ENCODE data around the gene ZNF292.
"Not testable (repeated sequence)": the region's sequence is repeated elsewhere in the genome, so short reads cannot be mapped to it uniquely, and the experiment has no call there.

Gene ZNF292

GRCh38 chr6:87139236-87139635 lies 16.1 kb upstream of the ZNF292 start:
- no peaks in the 10 kb centered on the region for H3K4me1 ChIP-seq (ENCODE audit: control insufficient read depth, insufficient read depth, low read length, poor library complexity, severe bottlenecking)
- H3K27ac ChIP-seq (ENCODE audit: low read depth, low read length, severe bottlenecking), result no peak overlapping the region
- no peak overlapping the region for H3K4me3 ChIP-seq (ENCODE audit: extremely low read depth, insufficient read depth, low read length, poor library complexity, severe bottlenecking)
- H3K9me3 ChIP-seq (ENCODE audit: control insufficient read depth, low read length), result peaks cover 5% of the 10 kb centered on the region
- no peaks in the 10 kb centered on the region for H3K36me3 ChIP-seq (ENCODE audit: control insufficient read depth, insufficient read depth, low read length)
- WGBS, 2 experiments (ENCODE audit: insufficient coverage in 2 of 2), result 63 to 70% methylated on average over 1 of the region's 1 CpG

- H3K36me3 ChIP-seq (ENCODE audit: control insufficient read depth, insufficient read depth, low read length); H3K9me3 ChIP-seq (ENCODE audit: control insufficient read depth, low read length); H3K27ac ChIP-seq (ENCODE audit: low read depth, low read length, severe bottlenecking); H3K4me3 ChIP-seq (ENCODE audit: extremely low read depth, insufficient read depth, low read length, poor library complexity, severe bottlenecking); H3K4me1 ChIP-seq (ENCODE audit: control insufficient read depth, insufficient read depth, low read length, poor library complexity, severe bottlenecking): not testable (repeated sequence)
- 93 to 97% methylated on average over 8 of the region's 8 CpGs for WGBS, 2 experiments (ENCODE audit: insufficient coverage in 2 of 2)
Measured at GRCh38 chr6:87139927-87140326, 15.4 kb upstream of the ZNF292 start.

GRCh38 chr6:87146363-87146762 lies 9.0 kb upstream of the ZNF292 start:
- 76 to 100% methylated on average over 1 to 2 of the region's 3 CpGs for WGBS, 2 experiments (ENCODE audit: insufficient coverage in 2 of 2)
- no peaks in the 10 kb centered on the region for H3K9me3 ChIP-seq (ENCODE audit: control insufficient read depth, low read length)
- no peaks in the 10 kb centered on the region for H3K36me3 ChIP-seq (ENCODE audit: control insufficient read depth, insufficient read depth, low read length)
- no peak overlapping the region for H3K27ac ChIP-seq (ENCODE audit: low read depth, low read length, severe bottlenecking)
- H3K4me3 ChIP-seq (ENCODE audit: extremely low read depth, insufficient read depth, low read length, poor library complexity, severe bottlenecking), result no peak overlapping the region
- H3K4me1 ChIP-seq (ENCODE audit: control insufficient read depth, insufficient read depth, low read length, poor library complexity, severe bottlenecking), result no peaks in the 10 kb centered on the region

- no peak overlapping the region for H3K27ac ChIP-seq (ENCODE audit: low read depth, low read length, severe bottlenecking)
- no peaks in the 10 kb centered on the region for H3K9me3 ChIP-seq (ENCODE audit: control insufficient read depth, low read length)
- H3K4me1 ChIP-seq (ENCODE audit: control insufficient read depth, insufficient read depth, low read length, poor library complexity, severe bottlenecking), result no peaks in the 10 kb centered on the region
- no peak overlapping the region for H3K4me3 ChIP-seq (ENCODE audit: extremely low read depth, insufficient read depth, low read length, poor library complexity, severe bottlenecking)
- no peaks in the 10 kb centered on the region for H3K36me3 ChIP-seq (ENCODE audit: control insufficient read depth, insufficient read depth, low read length)
Measured at GRCh38 chr6:87150406-87150805, 5.0 kb upstream of the ZNF292 start.

GRCh38 chr6:87151471-87151780 lies 3.9 kb upstream of the ZNF292 start:
- H3K4me3 ChIP-seq (ENCODE audit: extremely low read depth, insufficient read depth, low read length, poor library complexity, severe bottlenecking), result peak overlapping the region; percentile 42
- H3K9me3 ChIP-seq (ENCODE audit: control insufficient read depth, low read length), result no peaks in the 10 kb centered on the region
- peak overlapping the region; percentile 62 for H3K27ac ChIP-seq (ENCODE audit: low read depth, low read length, severe bottlenecking)
- H3K36me3 ChIP-seq (ENCODE audit: control insufficient read depth, insufficient read depth, low read length), result no peaks in the 10 kb centered on the region
- H3K4me1 ChIP-seq (ENCODE audit: control insufficient read depth, insufficient read depth, low read length, poor library complexity, severe bottlenecking), result no peaks in the 10 kb centered on the region
- no CpG with 5 or more reads among the region's 4 CpGs for WGBS, 2 experiments (ENCODE audit: insufficient coverage in 2 of 2)

- H3K36me3 ChIP-seq (ENCODE audit: control insufficient read depth, insufficient read depth, low read length), result no peaks in the 10 kb centered on the region
- no peaks in the 10 kb centered on the region for H3K4me1 ChIP-seq (ENCODE audit: control insufficient read depth, insufficient read depth, low read length, poor library complexity, severe bottlenecking)
- H3K27ac ChIP-seq (ENCODE audit: low read depth, low read length, severe bottlenecking), result peak overlapping the region; percentile 62
- WGBS, 2 experiments (ENCODE audit: insufficient coverage in 2 of 2), result 2% methylated on average over 44 to 64 of the region's 71 CpGs
- no peaks in the 10 kb centered on the region for H3K9me3 ChIP-seq (ENCODE audit: control insufficient read depth, low read length)
- H3K4me3 ChIP-seq (ENCODE audit: extremely low read depth, insufficient read depth, low read length, poor library complexity, severe bottlenecking), result peak overlapping the region; percentile 42
Measured at GRCh38 chr6:87151781-87152525, 3.4 kb upstream of the ZNF292 start.

DNA sequence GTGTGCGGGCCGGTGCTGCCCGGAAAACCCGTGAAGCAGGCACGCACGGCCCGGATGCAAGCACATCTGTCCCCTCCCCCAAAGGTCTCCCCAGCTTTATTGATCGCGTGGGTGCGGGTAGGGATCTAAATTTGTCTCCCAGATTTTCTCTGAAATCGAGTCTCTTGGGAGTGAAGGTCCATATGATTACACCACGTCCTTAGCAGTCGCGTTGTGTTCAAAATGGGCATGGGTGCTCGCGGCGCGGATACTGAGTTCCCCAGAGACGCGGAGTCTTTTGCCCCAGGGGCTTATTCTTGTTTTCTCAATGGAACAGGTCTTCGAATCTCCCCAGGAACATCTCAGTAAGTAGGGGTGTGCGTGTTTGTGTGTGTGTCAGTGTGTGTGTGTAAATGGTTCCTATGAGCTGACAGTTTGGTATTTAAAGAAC lies 2.8 kb upstream of the ZNF292 start:
- no peaks in the 10 kb centered on the region for H3K4me1 ChIP-seq (ENCODE audit: control insufficient read depth, insufficient read depth, low read length, poor library complexity, severe bottlenecking)
- no peaks in the 10 kb centered on the region for H3K9me3 ChIP-seq (ENCODE audit: control insufficient read depth, low read length)
- H3K36me3 ChIP-seq (ENCODE audit: control insufficient read depth, insufficient read depth, low read length), result peaks cover 3% of the 10 kb centered on the region
- H3K4me3 ChIP-seq (ENCODE audit: extremely low read depth, insufficient read depth, low read length, poor library complexity, severe bottlenecking), result peak overlapping the region; percentile 42
- WGBS, 2 experiments (ENCODE audit: insufficient coverage in 2 of 2), result 29 to 36% methylated on average over 14 to 18 of the region's 22 CpGs
- H3K27ac ChIP-seq (ENCODE audit: low read depth, low read length, severe bottlenecking), result peak overlapping the region; percentile 62

DNA sequence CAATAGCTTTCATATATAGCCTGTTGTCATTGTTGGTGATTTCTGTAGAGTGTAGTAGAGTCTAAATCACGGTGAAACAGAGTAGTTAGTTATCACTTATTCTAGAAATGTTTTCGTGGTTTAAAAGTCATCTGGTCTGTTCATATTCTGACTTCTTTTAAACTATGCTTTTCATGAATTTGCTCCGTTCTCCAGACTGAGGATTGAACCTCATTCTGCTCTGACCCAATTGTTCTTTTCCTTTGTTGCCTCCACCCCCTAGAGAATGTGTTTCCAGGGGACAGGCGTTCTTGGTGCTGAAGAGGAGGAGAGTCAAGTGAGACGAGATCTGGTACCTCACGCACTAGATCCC lies 748 bp upstream of the ZNF292 start:
- Histone ChIP-seq H3K4me1 (ENCODE audit: control insufficient read depth, insufficient read depth, low read length, poor library complexity, severe bottlenecking) (no peaks in the 10 kb centered on the region), H3K36me3 (ENCODE audit: control insufficient read depth, insufficient read depth, low read length) (peaks cover 17% of the 10 kb centered on the region), H3K27ac (ENCODE audit: low read depth, low read length, severe bottlenecking) (peak overlapping the region; percentile 96), H3K9me3 (ENCODE audit: control insufficient read depth, low read length) (no peaks in the 10 kb centered on the region), H3K4me3 (ENCODE audit: extremely low read depth, insufficient read depth, low read length, poor library complexity, severe bottlenecking) (peak overlapping the region; percentile 63)
- 7% methylated on average over 4 of the region's 6 CpGs; no CpG with 5 or more reads in 1 of the 2 experiments for WGBS, 2 experiments (ENCODE audit: insufficient coverage in 2 of 2)

GRCh38 chr6:87155842-87156815 lies 764 bp downstream of the ZNF292 start:
- Histone ChIP-seq H3K27ac (ENCODE audit: low read depth, low read length, severe bottlenecking) (peak overlapping the region; percentile 96), H3K4me3 (ENCODE audit: extremely low read depth, insufficient read depth, low read length, poor library complexity, severe bottlenecking) (peak overlapping the region; percentile 63), H3K9me3 (ENCODE audit: control insufficient read depth, low read length) (no peaks in the 10 kb centered on the region), H3K4me1 (ENCODE audit: control insufficient read depth, insufficient read depth, low read length, poor library complexity, severe bottlenecking) (no peaks in the 10 kb centered on the region), H3K36me3 (ENCODE audit: control insufficient read depth, insufficient read depth, low read length) (peaks cover 17% of the 10 kb centered on the region)
- 0% methylated on average over 7 to 24 of the region's 43 CpGs for WGBS, 2 experiments (ENCODE audit: insufficient coverage in 2 of 2)

DNA sequence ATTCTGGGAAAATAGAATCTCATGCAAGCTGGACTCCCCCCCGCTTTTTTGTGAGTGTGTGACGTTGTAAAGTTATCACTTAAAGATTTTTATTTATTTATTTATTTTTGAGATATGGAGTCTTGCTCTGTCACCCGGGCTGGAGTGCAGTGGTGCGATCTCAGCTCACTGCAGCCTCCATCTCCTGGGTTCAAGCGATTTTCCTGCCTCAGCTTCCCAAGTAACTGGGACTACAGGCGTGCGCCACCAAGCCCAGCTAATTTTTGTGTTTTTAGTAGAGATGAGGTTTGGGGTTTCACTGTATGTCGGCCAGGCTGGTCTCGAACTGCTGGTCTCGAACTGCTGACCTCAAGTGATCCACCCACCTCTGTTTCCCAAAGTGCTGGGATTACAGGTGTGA lies 2.2 kb downstream of the ZNF292 start:
- H3K4me1 ChIP-seq (ENCODE audit: control insufficient read depth, insufficient read depth, low read length, poor library complexity, severe bottlenecking); H3K9me3 ChIP-seq (ENCODE audit: control insufficient read depth, low read length); H3K4me3 ChIP-seq (ENCODE audit: extremely low read depth, insufficient read depth, low read length, poor library complexity, severe bottlenecking); H3K27ac ChIP-seq (ENCODE audit: low read depth, low read length, severe bottlenecking): not testable (repeated sequence)
- WGBS, 2 experiments (ENCODE audit: insufficient coverage in 2 of 2), result 78 to 100% methylated on average over 3 of the region's 10 CpGs
- H3K36me3 ChIP-seq (ENCODE audit: control insufficient read depth, insufficient read depth, low read length), result peaks cover 21% of the 10 kb centered on the region

- H3K9me3 ChIP-seq (ENCODE audit: control insufficient read depth, low read length), result no peaks in the 10 kb centered on the region
- H3K27ac ChIP-seq (ENCODE audit: low read depth, low read length, severe bottlenecking), result no peak overlapping the region
- H3K4me1 ChIP-seq (ENCODE audit: control insufficient read depth, insufficient read depth, low read length, poor library complexity, severe bottlenecking), result no peaks in the 10 kb centered on the region
- H3K36me3 ChIP-seq (ENCODE audit: control insufficient read depth, insufficient read depth, low read length), result peaks cover 21% of the 10 kb centered on the region
- 94 to 100% methylated on average over 2 of the region's 4 CpGs for WGBS, 2 experiments (ENCODE audit: insufficient coverage in 2 of 2)
- H3K4me3 ChIP-seq (ENCODE audit: extremely low read depth, insufficient read depth, low read length, poor library complexity, severe bottlenecking), result no peak overlapping the region
Measured at GRCh38 chr6:87161299-87161698, 5.9 kb downstream of the ZNF292 start.

Data from mesodermal cell (in vitro differentiated cells).